Measurements from ENCODE around the gene RHOBTB3. TPM values are rescaled to one million over a fixed set of nuclear protein-coding genes. Genes with fewer than 3 reads are reported as not detected.
"Not testable (repeated sequence)": the region's sequence is repeated elsewhere in the genome, so short reads cannot be mapped to it uniquely, and the experiment has no call there.

RHOBTB3 gene
- total RNA-seq, 1 donor from 2014 or later: 66.9 TPM

DNA sequence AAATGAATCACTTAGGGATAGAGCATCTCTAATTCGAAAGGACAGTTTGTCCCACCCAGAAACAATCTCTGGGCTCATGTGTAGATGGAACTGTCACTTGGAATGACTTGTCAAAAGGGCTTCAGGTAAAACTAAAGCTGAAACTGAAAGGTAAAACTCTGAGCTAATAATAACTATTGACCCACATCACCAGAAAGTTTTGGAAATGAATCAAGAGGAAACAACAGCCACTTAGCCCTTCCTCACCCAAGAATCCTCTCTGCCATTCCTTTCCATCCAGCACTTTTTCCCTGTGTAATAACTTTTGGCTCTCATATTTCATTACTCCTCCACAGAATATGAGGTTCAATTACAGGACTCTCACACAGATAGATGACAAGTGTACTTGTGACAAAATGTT is 105.4 kb downstream of the RHOBTB3 start:
- H3K4me1 Mint-ChIP-seq: peaks cover 14% of the 10 kb centered on the region
- DNase-seq (ENCODE audit: low read depth, low spot score): no peak
- TF ChIP-seq, protein P1, sequence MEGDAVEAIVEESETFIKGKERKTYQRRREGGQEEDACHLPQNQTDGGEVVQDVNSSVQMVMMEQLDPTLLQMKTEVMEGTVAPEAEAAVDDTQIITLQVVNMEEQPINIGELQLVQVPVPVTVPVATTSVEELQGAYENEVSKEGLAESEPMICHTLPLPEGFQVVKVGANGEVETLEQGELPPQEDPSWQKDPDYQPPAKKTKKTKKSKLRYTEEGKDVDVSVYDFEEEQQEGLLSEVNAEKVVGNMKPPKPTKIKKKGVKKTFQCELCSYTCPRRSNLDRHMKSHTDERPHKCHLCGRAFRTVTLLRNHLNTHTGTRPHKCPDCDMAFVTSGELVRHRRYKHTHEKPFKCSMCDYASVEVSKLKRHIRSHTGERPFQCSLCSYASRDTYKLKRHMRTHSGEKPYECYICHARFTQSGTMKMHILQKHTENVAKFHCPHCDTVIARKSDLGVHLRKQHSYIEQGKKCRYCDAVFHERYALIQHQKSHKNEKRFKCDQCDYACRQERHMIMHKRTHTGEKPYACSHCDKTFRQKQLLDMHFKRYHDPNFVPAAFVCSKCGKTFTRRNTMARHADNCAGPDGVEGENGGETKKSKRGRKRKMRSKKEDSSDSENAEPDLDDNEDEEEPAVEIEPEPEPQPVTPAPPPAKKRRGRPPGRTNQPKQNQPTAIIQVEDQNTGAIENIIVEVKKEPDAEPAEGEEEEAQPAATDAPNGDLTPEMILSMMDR (conservative IDR thresholded peaks at IDR 0.05): no peak
- H3K4me3 Mint-ChIP-seq: no peak overlapping the region
- H3K27ac Mint-ChIP-seq (ENCODE audit: unreplicated experiment): no peak overlapping the region
- H3K9me3 Mint-ChIP-seq: peaks cover 3% of the 10 kb centered on the region
- H3K27me3 Mint-ChIP-seq (ENCODE audit: low read depth): no peaks in the 10 kb centered on the region
- no peaks in the 10 kb centered on the region for H3K36me3 Mint-ChIP-seq (ENCODE audit: low read depth)

DNA sequence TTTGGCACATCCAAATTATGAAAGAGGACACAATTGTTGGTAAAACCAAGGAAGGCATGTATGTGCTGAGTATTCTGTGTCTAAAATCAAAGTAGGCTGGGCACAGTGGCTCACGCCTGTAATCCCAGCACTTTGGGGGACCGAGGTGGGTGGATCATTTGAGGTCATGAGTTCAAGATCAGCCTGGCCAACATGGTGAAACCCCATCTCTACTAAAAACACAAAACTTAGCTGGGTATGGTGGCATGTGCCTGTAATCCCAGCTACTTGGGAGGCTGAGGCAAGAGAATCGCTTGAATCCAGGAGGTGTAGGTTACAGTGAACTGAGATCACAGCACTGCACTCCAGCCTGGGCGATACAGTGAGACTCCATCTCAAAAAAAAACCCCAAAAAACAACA is 105.8 kb downstream of the RHOBTB3 start:
- not testable (repeated sequence) for H3K27ac Mint-ChIP-seq (ENCODE audit: unreplicated experiment); H3K9me3 Mint-ChIP-seq; DNase-seq (ENCODE audit: low read depth, low spot score); H3K27me3 Mint-ChIP-seq (ENCODE audit: low read depth); H3K36me3 Mint-ChIP-seq (ENCODE audit: low read depth); H3K4me3 Mint-ChIP-seq
- H3K4me1 Mint-ChIP-seq: peaks cover 14% of the 10 kb centered on the region

DNA sequence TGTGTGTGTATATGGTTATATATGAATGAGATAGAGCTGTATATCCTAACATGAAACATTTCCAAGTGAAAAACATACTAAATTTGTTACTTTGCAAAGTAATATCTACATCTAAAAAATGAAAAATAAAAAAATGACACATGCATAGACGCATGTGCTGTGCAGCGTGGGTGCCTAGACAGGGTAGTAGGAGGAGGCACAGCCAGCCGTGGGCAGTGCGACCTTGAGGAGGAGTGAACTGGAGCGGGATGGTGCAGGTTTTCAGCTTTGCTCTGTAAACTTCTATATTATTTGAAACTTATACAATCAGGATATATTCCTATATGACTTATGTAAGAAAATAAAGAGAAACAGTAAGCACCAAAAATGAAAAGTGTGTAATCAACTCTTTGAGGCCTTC is 106.4 kb downstream of the RHOBTB3 start:
- Mint-ChIP-seq H3K36me3 (ENCODE audit: low read depth) (no peaks in the 10 kb centered on the region), H3K27ac (ENCODE audit: unreplicated experiment) (no peak overlapping the region), H3K9me3 (peaks cover 3% of the 10 kb centered on the region), H3K4me1 (peaks cover 14% of the 10 kb centered on the region), H3K4me3 (no peak overlapping the region), H3K27me3 (ENCODE audit: low read depth) (no peaks in the 10 kb centered on the region)
- DNase-seq (ENCODE audit: low read depth, low spot score): no peak
- TF ChIP-seq, protein P1 (conservative IDR thresholded peaks at IDR 0.05): no peak

- TF ChIP-seq, protein P1 (conservative IDR thresholded peaks at IDR 0.05): no peak
- H3K27ac Mint-ChIP-seq (ENCODE audit: unreplicated experiment): no peak overlapping the region
- H3K4me3 Mint-ChIP-seq: no peak overlapping the region
- no peak for DNase-seq (ENCODE audit: low read depth, low spot score)
- no peaks in the 10 kb centered on the region for H3K36me3 Mint-ChIP-seq (ENCODE audit: low read depth)
- H3K4me1 Mint-ChIP-seq: peaks cover 14% of the 10 kb centered on the region
- H3K9me3 Mint-ChIP-seq: peaks cover 3% of the 10 kb centered on the region
- H3K27me3 Mint-ChIP-seq (ENCODE audit: low read depth): no peaks in the 10 kb centered on the region
Measured at GRCh38 chr5:95838001-95838520, 106.9 kb downstream of the RHOBTB3 start.

- DNase-seq (ENCODE audit: low read depth, low spot score): no peak
- Mint-ChIP-seq H3K9me3 (peaks cover 3% of the 10 kb centered on the region), H3K4me3 (no peak overlapping the region), H3K27me3 (ENCODE audit: low read depth) (no peaks in the 10 kb centered on the region), H3K27ac (ENCODE audit: unreplicated experiment) (no peak overlapping the region), H3K36me3 (ENCODE audit: low read depth) (no peaks in the 10 kb centered on the region), H3K4me1 (peaks cover 14% of the 10 kb centered on the region)
- TF ChIP-seq, protein P1 (conservative IDR thresholded peaks at IDR 0.05): no peak
Measured at GRCh38 chr5:95838556-95838955, 107.4 kb downstream of the RHOBTB3 start.

- Mint-ChIP-seq H3K9me3 (peaks cover 3% of the 10 kb centered on the region), H3K27ac (ENCODE audit: unreplicated experiment) (no peak overlapping the region), H3K4me3 (no peak overlapping the region), H3K27me3 (ENCODE audit: low read depth) (no peaks in the 10 kb centered on the region), H3K36me3 (ENCODE audit: low read depth) (no peaks in the 10 kb centered on the region), H3K4me1 (peaks cover 4% of the 10 kb centered on the region)
- TF ChIP-seq, protein P1 (conservative IDR thresholded peaks at IDR 0.05): no peak
- no peak for DNase-seq (ENCODE audit: low read depth, low spot score)
Measured at GRCh38 chr5:95839658-95840057, 108.5 kb downstream of the RHOBTB3 start.

Measured in neural crest cell (in vitro differentiated cells).